ENCODE results near the gene ACTN4.

- TF ChIP-seq CTCF (IDR thresholded peaks at IDR 0.05) (no peak), POLR2A (IDR thresholded peaks at IDR 0.05) (no peak)
Observed at GRCh38 chr19:38703509-38703908, 56.1 kb downstream of the ACTN4 start.
